Endometrium (tissue), 2 donors: Measurements from ENCODE around the gene MTSS2.

ENCODE experiments used
- FAIRE-seq: peaks from 2 replicates; lab custom pipeline; 2012; peaks lifted over from hg19 to GRCh38; lab: Jason Lieb, UNC
- donor health status: control.
- donor health status: control.

Gene MTSS2

GRCh38 chr16:70700101-70701020 is 14.5 kb upstream of the MTSS2 start:
- FAIRE-seq, result no peak

GRCh38 chr16:70699696-70700095 is 13.8 kb upstream of the MTSS2 start:
- FAIRE-seq, result no peak

DNA sequence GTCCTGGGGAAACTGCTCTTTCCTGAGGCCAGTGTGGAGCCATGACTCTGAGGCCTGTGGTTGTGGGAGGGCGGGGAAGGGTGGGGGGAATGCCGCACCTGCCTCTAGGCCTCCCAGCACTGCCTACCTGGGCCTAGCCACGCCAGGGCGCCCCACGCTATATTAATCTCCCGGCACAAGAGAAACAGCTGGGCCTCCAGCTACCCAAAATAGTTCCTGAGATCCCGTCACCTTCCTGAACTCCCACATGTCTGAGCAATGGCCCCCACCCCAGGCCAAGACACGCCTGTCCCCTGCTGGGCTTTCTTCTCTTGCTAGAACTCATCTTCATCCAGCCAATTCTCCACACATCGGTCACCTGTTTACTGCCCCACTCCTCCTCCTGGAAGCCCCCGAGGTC is 13.0 kb upstream of the MTSS2 start:
- no peak for FAIRE-seq

DNA sequence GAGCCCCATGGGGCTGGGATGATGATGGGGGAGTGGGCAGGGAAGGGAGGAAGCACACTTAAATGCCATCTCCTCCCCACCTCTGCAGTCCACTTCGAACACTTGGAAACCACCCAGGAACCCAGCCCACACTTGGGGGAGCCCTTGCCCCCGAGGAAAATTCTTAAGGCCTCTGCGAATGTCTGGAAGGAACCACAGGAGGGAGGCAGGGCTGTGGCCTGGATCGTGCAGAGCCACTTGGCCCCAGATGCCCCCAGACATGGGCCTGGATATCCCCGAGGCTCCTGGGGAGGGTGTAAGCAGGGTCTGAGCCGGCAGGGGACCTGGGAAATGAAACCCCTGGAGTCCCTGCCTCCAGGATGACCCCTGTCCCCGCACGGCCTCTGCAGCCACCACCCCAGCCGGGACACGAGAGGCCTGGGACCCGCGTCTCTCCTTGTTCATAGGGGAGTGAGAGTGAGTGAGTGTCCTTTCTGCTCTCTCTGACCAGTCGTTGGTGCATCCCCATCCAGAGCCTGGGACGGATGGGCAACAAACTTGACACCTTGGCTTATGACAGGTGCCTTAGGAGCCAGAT is 11.8 kb upstream of the MTSS2 start:
- FAIRE-seq, result no peak

- FAIRE-seq, result no peak
Observed at GRCh38 chr16:70696952-70697593, 11.2 kb upstream of the MTSS2 start.

DNA sequence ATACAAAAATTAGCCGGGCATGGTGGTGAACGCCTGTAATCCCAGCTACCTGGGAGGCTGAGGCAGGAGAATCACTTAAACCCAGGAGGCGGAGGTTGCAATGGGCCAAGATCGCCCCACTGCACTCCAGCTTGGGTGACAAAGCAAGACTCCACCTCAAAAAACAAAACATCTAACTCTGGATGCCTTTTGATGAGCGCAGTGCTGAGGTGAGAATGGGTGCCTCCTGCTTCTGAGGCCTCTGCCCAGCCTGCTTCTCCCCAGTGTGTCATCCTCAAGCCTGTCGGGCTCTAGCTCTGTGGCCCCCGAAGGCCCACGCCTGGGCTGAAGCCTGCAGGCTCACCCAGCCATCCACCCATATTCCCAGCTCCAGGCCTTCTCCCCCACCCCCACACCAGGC is 10.5 kb upstream of the MTSS2 start:
- FAIRE-seq, result no peak

DNA sequence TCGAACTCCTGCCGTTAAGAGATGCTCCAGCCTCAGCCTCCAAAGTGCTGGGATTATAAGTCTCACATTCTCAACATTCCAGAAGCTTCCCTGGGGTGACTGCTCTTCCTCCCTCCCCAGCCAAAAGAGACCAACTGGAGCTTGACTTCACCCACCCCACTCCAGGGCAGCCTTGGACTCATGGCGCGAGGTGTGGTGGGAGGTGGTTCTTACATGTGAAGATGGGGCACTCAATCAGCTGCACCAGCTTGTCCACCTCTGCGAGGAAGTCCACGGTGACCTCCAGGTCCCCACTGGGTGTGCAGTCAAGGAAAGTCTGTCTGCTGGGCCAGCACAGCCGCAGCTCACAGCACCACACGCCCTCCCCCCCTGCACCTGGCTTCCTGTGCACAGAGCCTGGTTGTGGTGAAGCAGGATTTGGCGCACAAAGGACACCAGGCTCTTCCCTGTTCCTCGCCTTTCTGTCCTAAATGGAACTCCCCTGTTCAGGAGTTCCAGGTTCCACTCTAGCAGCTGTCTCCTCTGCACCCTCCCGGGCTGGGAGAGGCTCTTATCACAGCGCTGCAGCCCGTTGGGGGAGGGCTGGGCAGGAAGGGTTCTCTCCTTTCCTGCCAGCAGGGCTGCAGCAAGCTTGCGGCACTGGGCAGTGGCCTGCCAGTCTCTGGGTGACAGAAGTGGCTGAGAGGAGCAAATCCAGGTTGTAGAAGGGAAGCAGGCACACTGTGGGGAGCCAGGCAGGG is 9.6 kb upstream of the MTSS2 start:
- FAIRE-seq, result no peak

DNA sequence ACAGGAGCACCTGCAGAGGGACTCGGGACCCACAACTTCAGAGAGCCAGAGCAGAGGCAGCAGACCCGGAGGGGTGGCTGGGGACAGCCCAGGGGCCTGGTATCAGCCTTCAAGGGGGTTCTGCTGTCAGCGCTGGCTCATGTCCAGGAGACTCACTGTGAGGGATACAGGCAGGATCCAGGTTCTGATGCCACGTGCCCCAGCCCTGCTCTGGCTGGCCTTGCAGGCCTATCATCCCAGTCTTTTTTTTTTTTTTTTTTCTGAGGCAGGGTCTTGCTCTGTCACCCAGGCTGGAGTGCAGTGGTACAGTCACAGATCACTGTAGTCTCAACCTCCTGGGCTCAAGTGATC is 9.0 kb upstream of the MTSS2 start:
- no peak for FAIRE-seq

- FAIRE-seq, result no peak
Observed at GRCh38 chr16:70694088-70694867, 8.4 kb upstream of the MTSS2 start.

DNA sequence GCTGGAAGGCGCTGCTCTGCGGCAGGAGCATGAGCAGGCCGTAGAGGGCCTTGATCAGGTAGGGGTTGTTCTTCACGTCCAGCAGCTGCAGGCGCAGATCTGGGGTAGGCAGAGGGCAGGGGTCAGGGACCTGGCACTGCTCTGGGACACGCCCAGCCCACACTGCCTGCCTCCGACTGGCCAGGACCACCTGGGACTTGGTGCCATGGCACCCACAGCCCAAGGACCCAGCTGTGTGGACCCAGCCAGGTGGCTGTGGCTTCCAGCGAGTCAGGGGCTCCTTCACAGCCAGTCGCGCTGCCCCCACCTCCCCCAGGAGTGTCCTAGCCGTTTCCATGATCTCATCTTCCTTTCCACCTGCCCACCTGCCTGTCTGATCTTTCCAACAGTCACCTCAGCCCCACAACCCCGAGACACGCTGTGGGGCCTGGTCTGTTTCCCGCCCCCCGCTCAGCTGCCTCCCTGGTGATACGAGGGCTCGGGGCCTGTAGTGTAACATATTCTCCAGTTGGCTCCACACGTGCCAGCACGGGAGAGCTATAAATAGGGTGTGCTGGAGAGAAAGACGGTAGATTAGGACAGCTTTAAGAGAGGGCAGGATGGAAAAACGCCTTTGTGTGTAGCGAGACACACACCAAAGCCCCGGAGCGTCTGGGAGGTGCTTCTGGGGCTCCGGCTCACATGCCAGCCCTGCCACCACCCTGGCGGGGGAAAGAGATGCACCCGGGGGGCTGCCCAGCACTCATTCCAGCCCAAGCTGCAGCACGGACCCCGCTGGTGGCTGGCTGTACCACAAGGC is 7.2 kb upstream of the MTSS2 start:
- no peak for FAIRE-seq

- FAIRE-seq, result no peak
Observed at GRCh38 chr16:70692130-70692872, 6.4 kb upstream of the MTSS2 start.

DNA sequence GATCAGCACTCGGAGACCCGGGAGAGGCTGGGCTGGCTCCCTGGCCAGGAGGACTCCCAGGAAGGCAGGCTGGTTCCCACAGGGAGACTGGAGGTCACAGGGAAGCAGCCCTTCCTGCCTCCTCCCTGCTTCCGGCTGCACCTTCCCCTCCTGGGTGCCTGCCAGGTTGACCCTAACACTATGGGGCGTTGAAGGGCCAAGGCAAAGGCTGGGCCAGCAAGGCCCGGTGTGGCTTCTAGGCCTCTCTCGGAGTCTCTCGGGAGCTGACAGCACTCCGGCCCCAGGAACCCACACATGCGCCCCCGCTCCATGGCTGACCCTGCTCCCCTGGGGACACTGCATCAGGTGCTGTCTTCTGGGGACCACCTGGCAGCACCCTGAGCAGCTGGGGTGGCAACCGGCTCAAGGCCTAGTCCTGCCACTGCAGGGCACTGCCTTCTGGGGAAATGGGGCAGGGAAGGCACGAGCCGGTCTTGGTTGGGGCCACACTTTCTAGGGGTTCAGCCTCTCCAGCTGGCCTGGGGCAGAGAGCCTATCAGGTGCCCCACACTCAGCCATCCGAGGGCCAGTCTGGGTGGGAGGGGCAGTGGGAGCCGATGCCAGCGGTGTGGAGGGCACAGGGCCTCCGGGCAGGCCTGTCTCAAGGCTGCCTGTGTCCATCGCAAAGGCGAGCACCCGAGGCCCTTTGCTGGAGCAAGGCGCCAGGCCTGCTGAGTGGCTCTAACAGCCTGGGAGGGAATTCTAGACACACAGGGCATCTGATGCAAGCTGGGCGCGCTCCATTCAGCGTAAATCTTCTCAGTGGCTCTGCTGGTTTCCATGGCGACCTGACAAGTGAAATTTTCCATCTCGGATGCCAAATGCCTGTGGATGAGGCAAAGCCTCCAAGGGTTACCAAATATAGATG is 5.6 kb upstream of the MTSS2 start:
- no peak for FAIRE-seq

GRCh38 chr16:70689970-70690891 is 4.4 kb upstream of the MTSS2 start:
- FAIRE-seq, result no peak

- no peak for FAIRE-seq
Observed at GRCh38 chr16:70689035-70689969, 3.4 kb upstream of the MTSS2 start.

- FAIRE-seq, result no peak
Observed at GRCh38 chr16:70688246-70688742, 2.4 kb upstream of the MTSS2 start.

DNA sequence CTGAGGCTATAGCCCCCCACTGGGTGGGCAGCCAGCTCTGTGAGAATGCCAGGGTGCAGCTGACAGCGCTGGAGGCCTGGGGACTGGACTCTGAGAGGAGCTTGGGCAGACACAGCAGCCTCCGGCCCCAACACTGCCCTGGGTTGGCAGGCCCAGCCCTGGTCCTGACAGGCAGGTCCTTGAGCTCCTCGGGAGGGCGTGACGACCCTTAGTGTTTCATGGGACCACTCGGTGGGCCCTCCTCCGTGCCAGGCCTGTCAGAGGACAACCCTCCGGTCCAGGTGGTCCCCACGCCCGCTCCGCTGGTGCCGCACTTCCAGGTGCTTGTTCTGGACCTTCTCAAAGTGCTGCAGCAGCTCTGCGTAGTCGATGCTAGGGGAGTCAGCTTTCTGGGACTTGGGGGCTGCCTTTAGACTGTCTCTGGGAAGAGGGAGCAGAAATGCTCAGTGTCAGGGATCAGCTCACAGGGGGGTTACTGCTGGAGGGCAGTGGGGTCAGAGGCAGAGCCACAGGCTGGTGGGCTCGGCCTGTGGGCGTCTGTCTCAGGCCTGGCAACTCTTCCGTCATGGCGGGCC is 1.9 kb upstream of the MTSS2 start:
- no peak for FAIRE-seq
